ENCODE data around the gene BABAM1. TPM values are rescaled to one million over a fixed set of nuclear protein-coding genes. Genes with fewer than 3 reads are reported as not detected.

Gene BABAM1
- total RNA-seq, 1 experiment from 2014 or later: 93.3 TPM

GRCh38 chr19:17260842-17261325 lies 6.4 kb upstream of the BABAM1 start (continued):
- TF ChIP-seq EZH2 (IDR thresholded peaks at IDR 0.05): no peak
- TF ChIP-seq YY1 (IDR thresholded peaks at IDR 0.05; ENCODE audit: extremely low read depth, insufficient replicate concordance, low read depth, low read length): peak; percentile 44
- TF ChIP-seq JUND (IDR thresholded peaks at IDR 0.05): no peak
- TF ChIP-seq CTCF (IDR thresholded peaks at IDR 0.05 in 2 of 3, conservative IDR thresholded peaks at IDR 0.05 in 1 of 3; ENCODE audit: borderline replicate concordance in 1 of 3, insufficient read depth in 1 of 3, low read depth in 2 of 3, low read length in 2 of 3): peak; percentile 79 to 94 (median 93)
- TF ChIP-seq SP1 (IDR thresholded peaks at IDR 0.05; ENCODE audit: low read depth): no peak
- TF ChIP-seq ZFX (IDR thresholded peaks at IDR 0.05): no peak
- TF ChIP-seq MAX (IDR thresholded peaks at IDR 0.05): peak; percentile 83
- TF ChIP-seq POLR2AphosphoS5 (IDR thresholded peaks at IDR 0.05; ENCODE audit: low read depth, low read length): peak; percentile 30; the same call in 1 of the 2 replicates
- no peak for TF ChIP-seq EZH2phosphoT487 (IDR thresholded peaks at IDR 0.05; ENCODE audit: borderline replicate concordance)

- peaks cover 0 to 8% of the 10 kb centered on the region in 2 experiments; a peak in 3 of 4 replicates for H3K4me1 ChIP-seq (ENCODE audit: control insufficient read depth in 1 of 2, insufficient read depth in 2 of 2, low read length in 2 of 2)
- H3K4me2 ChIP-seq (ENCODE audit: low read length): no peak overlapping the region
- BruUV-seq (replicated peaks): no TSS peak
- intact Hi-C loops (cut with micrococcal nuclease): no loop called here
- peaks cover 1% of the 10 kb centered on the region for H3K79me2 ChIP-seq (ENCODE audit: insufficient read depth, low read length)
- ATAC-seq (no peak), DNase-seq (ENCODE audit: low read depth, low spot score) (no peak)
- TF ChIP-seq ZFX (IDR thresholded peaks at IDR 0.05) (no peak), CEBPB (IDR thresholded peaks at IDR 0.05; ENCODE audit: low read depth) (no peak), REST (IDR thresholded peaks at IDR 0.05; ENCODE audit: low read depth) (no peak), POLR2A (IDR thresholded peaks at IDR 0.05; ENCODE audit: borderline replicate concordance, extremely low read depth, insufficient read depth, insufficient read length) (no peak), SRF (IDR thresholded peaks at IDR 0.05; ENCODE audit: low read depth) (no peak), TCF7L2 (IDR thresholded peaks at IDR 0.05; ENCODE audit: borderline replicate concordance, extremely low read depth, insufficient read depth, insufficient read length) (no peak), YY1 (IDR thresholded peaks at IDR 0.05; ENCODE audit: extremely low read depth, insufficient replicate concordance, low read depth, low read length) (no peak), POLR2AphosphoS5 (IDR thresholded peaks at IDR 0.05; ENCODE audit: low read depth, low read length) (no peak)
- RAD21 ChIA-PET (ENCODE audit: low non-redundant PET in 1 of 2, low total read pairs in 2 of 2, uncharacterized antibody in 2 of 2, unreplicated experiment in 2 of 2): no interaction called here
- no peak overlapping the region for H3K4me3 ChIP-seq (replicated peaks in 1 of 2; ENCODE audit: low read depth in 1 of 2, low read length in 2 of 2)
- no peak overlapping the region for H2AFZ ChIP-seq (ENCODE audit: low read depth, low read length, poor library complexity, severe bottlenecking)
- no peaks in the 10 kb centered on the region for H3K9me3 ChIP-seq (ENCODE audit: control insufficient read depth in 1 of 2, insufficient read depth in 1 of 2, low read depth in 1 of 2, low read length in 2 of 2)
- H4K20me1 ChIP-seq (ENCODE audit: insufficient read depth): no peaks in the 10 kb centered on the region
- H3K27me3 ChIP-seq (ENCODE audit: insufficient read depth, low read length): no peaks in the 10 kb centered on the region
- CTCF ChIA-PET: no interaction called here
- H3K27ac ChIP-seq (ENCODE audit: low read depth, low read length): no peak overlapping the region
- POLR2A ChIA-PET: no interaction called here
- H3K9ac ChIP-seq (ENCODE audit: low read length): no peak overlapping the region
- H3K36me3 ChIP-seq (ENCODE audit: control insufficient read depth in 1 of 2, insufficient read depth in 2 of 2, low read length in 2 of 2): no peaks in the 10 kb centered on the region
- no peaks in the 10 kb centered on the region for H3K9me2 ChIP-seq (ENCODE audit: insufficient read depth)
These were observed 4.7 kb upstream of the BABAM1 start for GRCh38 chr19:17262557-17262956.
